HG03439 (cell line): ENCODE results near the gene MYOZ3.

ENCODE experiments used
- ATAC-seq: cut with Tn5 transposase; IDR thresholded peaks from one replicate; pipeline ENCODE4 v1.9.1; 2021; ENCODE audit warnings: mild to moderate bottlenecking, moderate library complexity; ENCODE audit not compliant: unreplicated experiment

MYOZ3 gene

DNA sequence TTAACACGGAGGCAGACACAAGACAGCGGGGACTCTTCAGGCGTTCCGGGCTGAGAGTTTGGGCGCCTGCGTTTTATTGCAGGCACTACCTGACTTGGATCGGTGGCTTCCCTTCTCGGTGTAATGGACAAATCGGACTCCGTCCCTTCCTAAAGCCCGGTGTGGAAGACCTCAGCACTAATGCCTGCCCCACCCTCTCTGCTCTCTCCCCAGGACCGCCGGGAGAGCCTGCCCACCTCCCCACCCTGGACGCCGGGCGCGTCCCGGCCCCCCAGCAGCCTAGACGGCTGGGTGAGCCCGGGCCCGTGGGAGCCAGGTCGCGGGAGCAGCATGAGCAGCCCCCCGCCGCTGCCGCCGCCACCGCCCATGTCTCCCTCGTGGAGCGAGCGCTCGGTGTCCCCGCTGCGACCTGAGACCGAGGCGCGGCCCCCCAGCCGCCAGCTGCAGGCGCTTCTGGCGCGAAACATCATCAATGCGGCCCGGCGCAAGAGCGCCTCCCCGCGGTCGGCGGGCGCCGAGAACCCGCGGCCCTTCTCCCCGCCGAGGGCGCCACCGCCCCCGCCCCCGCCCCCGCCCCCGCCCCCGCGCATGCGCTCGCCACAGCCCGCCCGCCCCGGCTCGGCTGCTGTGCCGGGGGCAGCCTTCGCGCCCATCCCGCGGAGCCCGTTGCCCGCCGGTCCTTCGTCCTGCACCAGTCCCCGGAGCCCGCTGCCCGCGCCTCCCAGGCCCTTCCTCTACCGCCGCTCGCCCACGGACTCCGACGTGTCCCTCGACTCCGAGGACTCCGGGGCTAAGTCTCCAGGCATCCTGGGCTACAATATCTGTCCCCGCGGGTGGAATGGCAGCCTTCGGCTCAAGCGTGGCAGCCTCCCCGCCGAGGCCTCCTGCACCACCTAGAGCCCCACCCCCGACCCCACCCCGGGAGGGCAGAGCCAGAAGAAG lies 4.6 kb upstream of the MYOZ3 start:
- peak; percentile 81 for ATAC-seq

DNA sequence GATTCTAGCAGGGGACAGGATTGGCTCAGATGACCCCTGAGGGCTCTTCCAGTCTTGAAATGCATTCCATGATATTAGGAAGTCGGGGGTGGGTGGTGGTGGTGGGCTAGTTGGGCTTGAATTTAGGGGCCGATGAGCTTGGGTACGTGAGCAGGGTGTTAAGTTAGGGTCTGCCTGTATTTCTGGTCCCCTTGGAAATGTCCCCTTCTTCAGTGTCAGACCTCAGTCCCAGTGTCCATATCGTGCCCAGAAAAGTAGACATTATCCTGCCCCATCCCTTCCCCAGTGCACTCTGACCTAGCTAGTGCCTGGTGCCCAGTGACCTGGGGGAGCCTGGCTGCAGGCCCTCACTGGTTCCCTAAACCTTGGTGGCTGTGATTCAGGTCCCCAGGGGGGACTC lies 2.9 kb upstream of the MYOZ3 start:
- ATAC-seq, result no peak

- no peak for ATAC-seq
Observed at GRCh38 chr5:150658699-150659265, 2.3 kb upstream of the MYOZ3 start.

- ATAC-seq, result no peak
Observed at GRCh38 chr5:150659360-150660107, 1.5 kb upstream of the MYOZ3 start.

GRCh38 chr5:150660108-150660831 lies 781 bp upstream of the MYOZ3 start:
- no peak for ATAC-seq

GRCh38 chr5:150661821-150662596 lies 958 bp downstream of the MYOZ3 start:
- ATAC-seq, result no peak

- ATAC-seq, result no peak
Observed at GRCh38 chr5:150662731-150663516, 1.9 kb downstream of the MYOZ3 start.

DNA sequence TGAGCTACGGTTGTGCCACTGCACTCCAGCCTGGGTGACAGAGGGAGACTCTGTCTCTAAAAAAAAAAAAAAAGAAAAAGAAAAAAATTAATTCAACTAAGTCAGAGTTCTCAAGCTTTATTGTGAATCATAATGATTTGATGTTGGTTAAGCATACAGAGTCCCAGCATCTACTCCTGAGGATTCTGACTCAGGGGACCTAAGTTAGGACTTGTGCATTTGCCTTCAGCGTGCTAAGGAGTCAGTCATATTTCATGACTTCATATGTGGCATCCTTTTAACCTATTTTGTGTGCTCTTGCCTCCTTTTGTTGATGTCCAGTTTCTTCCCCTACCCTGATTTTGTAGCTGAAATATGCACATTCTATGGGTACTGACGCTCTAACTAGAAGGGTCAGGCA lies 2.9 kb downstream of the MYOZ3 start:
- no peak for ATAC-seq

DNA sequence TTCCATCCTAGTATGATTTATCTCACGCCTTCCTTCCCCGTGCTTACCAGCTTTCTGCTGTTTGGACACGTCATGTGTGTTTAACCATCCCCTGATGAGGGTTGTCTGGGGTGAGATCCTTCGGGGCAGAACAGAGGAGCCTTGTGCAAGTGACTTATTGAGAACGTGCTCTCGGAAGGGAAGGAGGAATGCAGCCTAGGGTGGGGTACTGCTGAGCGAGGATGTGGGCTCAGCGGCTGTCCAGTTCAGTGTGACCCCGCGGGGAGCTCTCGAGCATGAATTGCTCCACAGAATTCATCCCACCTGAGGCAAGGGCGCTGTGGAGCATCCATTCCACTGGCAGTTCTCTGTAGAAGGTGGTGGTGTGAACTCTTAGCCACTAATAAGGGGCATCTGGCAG lies 4.0 kb downstream of the MYOZ3 start:
- ATAC-seq, result no peak

DNA sequence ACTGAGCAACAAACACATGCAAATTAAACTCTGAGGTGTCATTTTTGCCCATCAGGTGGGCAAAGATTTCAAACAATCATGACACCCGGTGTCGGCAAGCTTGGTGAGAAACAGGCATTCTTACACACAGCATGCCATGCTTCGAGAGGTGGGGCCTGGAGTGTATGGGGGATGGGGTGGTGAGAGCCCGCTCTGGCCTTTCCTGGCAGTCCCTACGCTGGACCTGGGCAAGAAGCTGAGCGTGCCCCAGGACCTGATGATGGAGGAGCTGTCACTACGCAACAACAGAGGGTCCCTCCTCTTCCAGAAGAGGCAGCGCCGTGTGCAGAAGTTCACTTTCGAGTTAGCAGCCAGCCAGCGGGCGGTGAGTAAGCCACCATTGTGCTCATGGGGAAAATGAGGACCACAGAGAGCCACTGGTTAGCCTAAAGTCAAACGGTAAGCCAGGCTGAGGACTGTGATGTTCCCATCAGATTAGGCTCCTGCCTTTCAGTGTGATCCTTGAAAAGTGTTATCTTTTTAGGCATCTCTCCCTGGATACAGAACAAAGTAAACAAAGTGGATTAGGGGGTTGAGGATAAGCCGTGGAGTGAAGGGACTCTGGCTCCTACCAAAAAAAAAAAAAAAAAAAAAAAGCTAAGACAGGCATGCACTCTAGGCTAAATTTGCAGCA lies 9.4 kb downstream of the MYOZ3 start:
- no peak for ATAC-seq

DNA sequence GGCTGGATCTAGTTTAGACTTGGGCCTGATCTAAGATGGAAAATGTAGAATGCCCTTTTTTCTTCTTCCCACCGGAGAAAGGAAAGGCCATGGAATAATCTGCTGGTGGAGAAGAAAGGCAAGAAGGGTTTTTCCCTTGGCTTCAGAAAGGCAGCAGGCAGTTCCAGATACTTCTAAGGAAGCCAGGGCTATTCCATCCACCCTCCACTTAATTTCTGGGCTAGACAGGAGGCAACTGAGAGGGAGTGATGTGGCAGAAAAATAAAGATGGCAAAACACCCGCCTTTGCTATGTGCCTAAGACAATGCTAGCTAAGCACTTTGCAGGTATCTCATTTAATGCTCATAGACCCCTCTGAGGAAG lies 9.9 kb downstream of the MYOZ3 start:
- ATAC-seq, result no peak

GRCh38 chr5:150671509-150672236 lies 10.6 kb downstream of the MYOZ3 start:
- no peak for ATAC-seq

DNA sequence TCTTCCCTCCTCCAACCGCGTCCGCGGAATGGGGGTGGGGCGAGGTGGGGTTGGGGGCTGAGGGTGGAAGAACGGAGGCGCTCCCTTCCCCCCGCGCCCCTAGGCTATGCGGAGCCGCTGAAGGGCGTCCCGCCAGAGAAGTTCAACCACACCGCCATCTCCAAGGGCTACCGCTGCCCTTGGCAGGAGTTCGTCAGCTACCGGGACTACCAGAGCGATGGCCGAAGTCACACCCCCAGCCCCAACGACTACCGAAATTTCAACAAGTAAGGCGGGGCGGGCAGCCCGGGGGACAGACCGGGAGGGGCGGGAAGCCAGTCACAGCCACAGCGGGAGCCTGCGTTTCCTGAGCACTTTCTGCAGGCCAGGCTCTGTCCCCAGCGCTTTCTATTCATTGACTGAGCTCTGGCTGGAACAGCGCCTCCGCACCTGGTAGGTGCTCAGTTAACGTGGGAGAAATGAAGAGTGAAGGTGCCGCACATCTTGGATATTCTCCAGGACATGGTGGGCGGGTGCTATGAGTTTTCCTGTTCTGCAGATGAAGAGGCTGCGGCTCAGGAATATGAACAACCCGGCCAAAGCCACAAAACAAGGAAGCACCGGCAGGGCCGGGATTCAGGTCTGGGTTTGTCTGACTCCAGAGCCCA lies 11.3 kb downstream of the MYOZ3 start:
- ATAC-seq, result no peak

DNA sequence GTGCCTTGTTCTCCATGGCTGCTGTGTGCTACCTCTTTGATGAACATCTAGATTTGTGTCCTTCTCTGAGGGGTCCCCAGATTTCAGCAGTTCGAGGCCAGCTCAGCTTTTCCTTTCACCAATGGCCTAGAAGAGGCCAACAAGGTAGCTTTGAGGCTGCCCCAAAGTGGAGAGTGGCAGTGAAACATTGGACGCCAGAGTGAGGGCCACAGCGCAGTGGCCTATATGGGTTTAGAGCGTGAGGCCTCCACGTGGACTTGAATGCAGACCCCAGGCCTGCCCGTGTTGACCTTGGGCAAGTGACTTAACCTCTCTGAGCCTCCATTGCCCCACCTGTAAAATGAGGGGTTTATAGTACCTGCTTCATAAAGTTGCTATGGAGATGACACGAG lies 11.8 kb downstream of the MYOZ3 start:
- no peak for ATAC-seq

- no peak for ATAC-seq
Observed at GRCh38 chr5:150674341-150674821, 13.3 kb downstream of the MYOZ3 start.

GRCh38 chr5:150675069-150675468 lies 14.0 kb downstream of the MYOZ3 start:
- no peak for ATAC-seq

- no peak for ATAC-seq
Observed at GRCh38 chr5:150676578-150676977, 15.5 kb downstream of the MYOZ3 start.

DNA sequence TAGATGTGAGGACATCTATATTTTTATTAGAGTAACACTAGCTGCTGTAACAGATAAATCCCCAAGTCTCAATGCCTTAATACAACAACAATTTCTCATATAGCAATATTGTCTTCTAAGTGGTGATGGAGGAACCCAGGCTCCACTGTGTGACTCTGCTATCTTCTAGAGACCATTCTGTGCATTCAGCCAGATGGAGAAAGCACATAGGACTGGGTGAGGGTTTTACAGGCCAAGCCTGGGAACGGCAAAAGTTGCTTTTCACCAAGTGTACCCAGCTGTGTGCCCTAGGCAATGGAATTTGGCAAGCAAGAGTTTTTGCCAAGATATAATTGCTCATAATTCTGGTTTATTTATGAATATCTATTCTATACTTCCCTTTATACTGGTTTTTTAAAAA lies 28.1 kb downstream of the MYOZ3 start:
- ATAC-seq, result no peak
